ENCODE measurements around the gene TMEM35B.
"Not testable (repeated sequence)": the region's sequence is repeated elsewhere in the genome, so short reads cannot be mapped to it uniquely, and the experiment has no call there.

TMEM35B gene

DNA sequence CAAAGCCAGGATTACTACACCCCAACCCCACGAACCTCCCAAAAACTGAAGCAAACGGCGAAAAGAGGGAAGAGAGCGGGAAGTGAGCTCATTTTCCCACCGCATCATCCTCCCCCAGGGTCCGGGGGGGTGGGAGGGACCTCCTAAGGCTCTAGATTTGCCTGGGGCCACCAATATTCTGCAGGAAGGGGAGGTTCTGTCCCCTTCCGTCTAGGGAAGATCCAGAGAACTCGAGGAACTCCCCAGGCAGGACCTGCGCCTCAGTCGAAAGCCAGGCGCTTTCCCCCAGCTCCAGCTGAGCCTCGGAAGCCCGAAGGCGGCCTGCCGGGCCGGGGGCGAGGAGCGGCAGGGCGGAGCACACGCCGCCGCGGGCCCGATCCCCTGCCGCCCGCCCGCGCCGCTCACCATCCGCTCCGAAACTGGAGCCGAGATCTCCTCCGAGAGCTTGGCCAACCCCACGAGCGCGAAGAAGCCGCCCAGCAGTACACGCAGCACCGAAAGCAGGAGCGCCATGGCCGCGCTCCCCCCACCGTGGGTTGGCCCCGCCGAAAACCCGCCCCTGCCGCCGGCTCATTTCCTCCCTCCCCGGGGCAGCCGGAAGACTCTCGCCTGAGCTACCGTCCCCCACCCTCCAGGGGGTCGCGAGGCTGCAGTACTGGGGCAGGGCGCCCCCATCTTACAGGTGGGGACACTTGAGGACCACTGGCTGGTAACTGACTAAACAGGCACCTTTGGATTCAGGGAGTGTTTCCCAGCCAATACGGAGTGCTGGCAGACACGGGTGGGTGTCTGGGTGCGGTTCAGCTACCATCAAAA is at the start of gene TMEM35B:
TMEM35B (minus strand) TSS at position 555 of the 816 bp plus-strand sequence; CDS start at position 513, 42 bp downstream.
- H3K4me1 Mint-ChIP-seq, result peaks cover 42% of the 10 kb centered on the region
- H3K4me3 Mint-ChIP-seq, result peak within 1 kb of the TSS; percentile 94 to 98
- peak within 1 kb of the TSS; percentile 98 to 99 for H3K27ac Mint-ChIP-seq
- no peaks in the 10 kb centered on the region for H3K9me3 Mint-ChIP-seq
- peak; percentile 92 for ATAC-seq
- peak; percentile 76 to 77 for DNase-seq
- H3K27me3 Mint-ChIP-seq, result no peaks in the 10 kb centered on the region

DNA sequence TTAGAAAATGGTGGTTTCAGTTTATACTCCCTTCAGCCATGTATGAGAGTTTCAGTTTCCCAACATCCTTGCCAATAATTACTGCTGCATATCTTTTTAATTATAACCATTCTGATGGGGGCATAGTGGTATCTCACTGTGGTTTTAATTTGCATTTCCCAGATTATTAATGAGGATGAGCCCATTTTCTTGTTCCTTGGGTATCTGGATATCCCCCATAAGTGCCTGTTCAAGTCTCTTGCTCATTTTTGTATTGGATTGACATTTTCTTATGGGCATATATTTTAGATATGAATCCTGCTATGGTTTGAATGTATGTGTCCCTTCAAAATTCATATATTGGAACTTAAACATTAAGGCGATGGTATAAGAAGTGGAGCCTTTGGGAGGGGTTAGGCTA is 48.2 kb upstream of the TMEM35B start:
- DNase-seq (no peak), ATAC-seq (no peak)
- Mint-ChIP-seq H3K9me3 (peaks cover 12 to 14% of the 10 kb centered on the region in 2 donors), H3K27me3 (no peaks in the 10 kb centered on the region), H3K4me3 (no peak overlapping the region), H3K27ac (no peak overlapping the region), H3K4me1 (peaks cover 18% of the 10 kb centered on the region)

DNA sequence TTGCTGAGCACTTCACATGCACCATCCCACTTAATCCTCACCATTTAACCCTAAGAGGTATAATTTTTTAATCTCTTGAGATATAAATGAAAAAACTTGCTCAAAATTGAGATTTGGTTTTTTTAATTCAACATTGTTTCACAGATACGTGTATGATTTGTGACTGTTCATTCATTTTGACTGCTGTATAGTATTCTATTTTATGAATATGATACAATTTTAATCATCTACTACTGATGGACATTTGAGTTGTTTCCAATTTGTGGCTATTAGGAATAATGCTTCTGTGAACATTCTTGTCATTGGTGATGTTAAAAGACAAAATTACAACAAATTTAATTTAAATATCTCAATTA is 47.2 kb upstream of the TMEM35B start:
- H3K4me3 Mint-ChIP-seq, result peak overlapping the region; percentile 30 to 100
- H3K4me1 Mint-ChIP-seq, result peaks cover 15% of the 10 kb centered on the region
- peaks cover 12 to 14% of the 10 kb centered on the region in 2 donors for H3K9me3 Mint-ChIP-seq
- ATAC-seq (no peak), DNase-seq (no peak)
- no peak overlapping the region for H3K27ac Mint-ChIP-seq
- no peaks in the 10 kb centered on the region for H3K27me3 Mint-ChIP-seq

DNA sequence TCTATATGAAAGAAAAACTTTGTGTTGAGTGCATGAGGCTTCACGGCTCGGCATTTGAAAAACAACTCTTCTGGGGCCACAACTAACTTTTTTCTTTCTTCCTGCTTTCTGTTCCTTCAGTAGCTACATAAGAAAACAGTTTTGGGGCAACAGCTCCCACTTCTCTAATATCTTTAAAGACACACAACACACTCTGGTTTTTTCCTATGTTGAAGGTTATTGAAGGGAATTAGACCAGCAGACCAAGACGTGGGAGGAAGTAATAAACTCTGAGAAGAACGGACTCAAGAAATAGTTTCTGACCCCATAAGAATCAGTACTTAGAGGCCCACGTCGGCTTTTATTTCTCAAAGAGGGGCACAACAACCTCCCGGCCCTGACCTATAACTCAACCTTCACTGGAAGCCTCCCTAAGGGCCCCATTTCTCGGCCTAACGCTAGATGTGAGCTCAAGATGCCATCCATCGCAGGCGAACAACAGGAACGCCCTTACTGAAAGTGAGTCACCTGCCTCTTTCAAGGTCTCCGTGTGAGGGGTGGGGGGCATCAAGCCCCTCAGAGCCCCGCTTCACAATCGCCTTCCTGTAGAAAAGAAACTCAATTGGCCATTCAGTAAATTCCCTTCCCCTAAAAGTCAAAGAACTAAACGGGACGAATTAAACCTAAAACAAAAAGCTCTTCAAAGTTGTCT is 45.8 kb upstream of the TMEM35B start:
- DNase-seq, result peak; percentile 40 to 51
- Mint-ChIP-seq H3K4me3 (peak overlapping the region; percentile 96 to 100), H3K9me3 (peaks cover 12 to 14% of the 10 kb centered on the region in 2 donors), H3K27me3 (no peaks in the 10 kb centered on the region), H3K4me1 (peaks cover 24% of the 10 kb centered on the region), H3K27ac (peak overlapping the region; percentile 97 to 98)
- ATAC-seq, result peak; percentile 73

DNA sequence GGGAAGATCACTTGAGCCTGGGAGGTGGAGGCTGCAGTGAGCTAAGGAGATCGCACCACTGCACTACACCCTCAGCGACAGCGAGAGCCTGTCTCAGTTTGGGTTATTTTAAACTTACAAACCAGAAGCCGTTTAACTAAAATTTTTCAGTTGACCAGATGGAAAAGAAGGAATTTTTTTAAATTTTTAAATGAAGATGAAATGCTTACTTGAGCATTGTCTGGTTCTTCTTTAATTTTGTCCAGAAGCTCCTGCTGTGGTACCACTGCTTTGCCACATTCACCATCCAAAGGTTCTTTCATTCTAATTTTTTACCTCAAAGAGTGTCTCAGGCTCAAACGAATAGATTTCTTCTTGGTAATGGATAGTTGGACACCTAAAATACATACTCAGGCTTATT is 45.2 kb upstream of the TMEM35B start:
- DNase-seq (no peak), ATAC-seq (no peak)
- Mint-ChIP-seq H3K9me3 (peaks cover 12 to 14% of the 10 kb centered on the region in 2 donors), H3K4me1 (peaks cover 29% of the 10 kb centered on the region), H3K27me3 (no peaks in the 10 kb centered on the region), H3K4me3 (peak overlapping the region; percentile 96 to 100), H3K27ac (peak overlapping the region; percentile 46 to 97)

DNA sequence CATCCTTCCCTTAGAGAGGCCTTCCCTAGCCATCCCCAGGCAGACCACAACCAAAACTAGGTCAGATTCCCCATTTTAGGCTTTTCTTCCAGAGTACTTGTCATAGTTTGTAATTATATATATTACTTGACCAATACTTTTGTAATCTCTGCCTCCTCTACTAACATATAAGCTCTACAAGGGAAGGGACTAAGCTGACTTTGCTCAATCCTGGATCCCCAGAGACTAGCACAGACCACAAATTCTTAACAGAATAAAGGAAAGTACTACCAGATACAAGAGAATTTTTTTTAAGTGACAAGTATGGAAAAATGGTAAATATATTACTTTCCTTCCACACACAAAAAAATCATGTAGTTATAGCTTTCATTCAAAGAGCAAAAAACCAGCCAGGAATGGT is 44.6 kb upstream of the TMEM35B start:
- Mint-ChIP-seq H3K4me1 (peaks cover 31% of the 10 kb centered on the region), H3K4me3 (peak overlapping the region; percentile 96 to 100), H3K27me3 (no peaks in the 10 kb centered on the region), H3K27ac (peak overlapping the region in 1 of 2 donors; percentile 46), H3K9me3 (peaks cover 12 to 14% of the 10 kb centered on the region in 2 donors)
- no peak for DNase-seq
- no peak for ATAC-seq

DNA sequence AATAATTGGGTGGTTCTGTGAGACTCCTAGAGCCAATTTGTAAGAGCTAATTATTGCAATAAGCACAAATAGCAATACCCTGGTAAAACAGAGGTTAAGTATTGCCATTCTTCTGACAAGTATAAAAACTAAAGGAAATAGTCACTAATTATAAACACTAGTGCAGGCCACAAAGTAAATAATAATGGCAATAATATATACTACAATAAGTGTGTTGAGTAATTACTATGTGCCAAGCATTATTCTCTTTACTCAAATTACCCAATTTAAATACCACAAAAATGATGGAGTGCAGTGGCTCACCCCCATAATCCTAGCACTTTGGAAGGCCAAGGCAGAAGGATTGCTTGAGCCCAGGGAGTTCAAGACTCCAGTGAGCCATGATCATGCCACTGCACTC is 31.3 kb upstream of the TMEM35B start:
- H3K4me3 Mint-ChIP-seq, result no peak overlapping the region
- H3K27ac Mint-ChIP-seq, result no peak overlapping the region
- H3K27me3 Mint-ChIP-seq, result no peaks in the 10 kb centered on the region
- DNase-seq (no peak), ATAC-seq (no peak)
- no peaks in the 10 kb centered on the region for H3K9me3 Mint-ChIP-seq
- no peaks in the 10 kb centered on the region for H3K4me1 Mint-ChIP-seq

DNA sequence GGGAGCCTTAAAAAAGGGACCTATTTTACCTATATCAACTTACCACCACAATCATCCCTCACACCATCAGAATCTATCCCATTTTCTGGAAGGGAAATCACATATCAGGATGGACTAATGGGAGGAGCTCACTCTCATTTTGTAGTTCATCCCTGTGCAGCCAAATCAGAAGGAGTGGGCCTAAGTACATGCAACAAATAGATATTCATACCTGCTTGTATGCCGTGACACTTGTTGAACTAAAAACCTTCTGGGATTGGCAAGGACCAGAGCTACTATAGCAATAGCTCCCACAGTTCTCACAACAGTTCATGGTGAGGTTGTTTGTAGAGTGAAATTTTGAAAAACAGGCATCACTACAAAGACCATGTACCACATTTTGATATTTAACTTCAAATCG is 29.3 kb upstream of the TMEM35B start:
- Mint-ChIP-seq H3K9me3 (no peaks in the 10 kb centered on the region), H3K4me1 (no peaks in the 10 kb centered on the region), H3K27ac (no peak overlapping the region), H3K4me3 (no peak overlapping the region), H3K27me3 (no peaks in the 10 kb centered on the region)
- DNase-seq, result no peak
- ATAC-seq, result no peak

DNA sequence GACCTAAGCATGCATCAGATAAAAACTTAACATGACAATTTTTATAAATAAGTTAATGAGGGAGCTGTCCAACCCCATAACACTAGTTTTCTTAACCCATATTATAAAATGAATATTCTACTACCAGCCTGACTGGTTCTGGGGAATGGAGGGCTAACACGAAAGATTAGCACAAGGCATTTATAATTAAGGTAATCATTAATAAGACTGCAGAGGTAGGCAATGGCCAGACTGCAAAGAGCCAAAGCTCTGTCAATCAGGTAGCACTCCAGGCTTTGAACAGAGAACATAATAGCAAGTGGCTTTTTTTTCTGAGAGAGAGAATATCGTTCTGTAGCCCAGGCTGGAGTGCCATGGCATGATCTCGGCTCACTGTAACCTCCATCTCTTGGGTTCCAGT is 20.6 kb upstream of the TMEM35B start:
- Mint-ChIP-seq H3K9me3 (no peaks in the 10 kb centered on the region), H3K27ac (no peak overlapping the region), H3K4me1 (no peaks in the 10 kb centered on the region), H3K27me3 (no peaks in the 10 kb centered on the region), H3K4me3 (no peak overlapping the region)
- DNase-seq, result no peak
- ATAC-seq, result no peak

DNA sequence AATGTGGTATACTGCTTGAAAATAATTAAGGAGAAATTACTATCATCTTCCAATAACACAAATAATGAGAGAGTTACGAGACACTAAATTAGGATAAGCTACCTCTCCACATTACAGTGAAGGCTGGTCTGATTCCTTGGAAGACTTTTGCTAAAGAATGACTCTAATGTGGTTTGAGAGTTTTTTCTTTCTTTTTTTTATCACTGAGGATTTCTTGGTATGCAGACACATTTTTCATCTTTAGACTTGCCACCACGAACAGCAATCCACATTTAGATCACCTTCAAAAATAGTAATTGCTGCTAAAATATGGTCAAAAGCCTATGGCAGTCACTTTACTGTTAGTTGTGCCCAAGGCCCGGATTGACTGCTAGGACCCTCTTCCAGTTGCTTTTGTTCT is 16.6 kb upstream of the TMEM35B start:
- Mint-ChIP-seq H3K27me3 (no peaks in the 10 kb centered on the region), H3K27ac (no peak overlapping the region), H3K9me3 (no peaks in the 10 kb centered on the region), H3K4me3 (no peak overlapping the region), H3K4me1 (no peaks in the 10 kb centered on the region)
- DNase-seq (no peak), ATAC-seq (no peak)

DNA sequence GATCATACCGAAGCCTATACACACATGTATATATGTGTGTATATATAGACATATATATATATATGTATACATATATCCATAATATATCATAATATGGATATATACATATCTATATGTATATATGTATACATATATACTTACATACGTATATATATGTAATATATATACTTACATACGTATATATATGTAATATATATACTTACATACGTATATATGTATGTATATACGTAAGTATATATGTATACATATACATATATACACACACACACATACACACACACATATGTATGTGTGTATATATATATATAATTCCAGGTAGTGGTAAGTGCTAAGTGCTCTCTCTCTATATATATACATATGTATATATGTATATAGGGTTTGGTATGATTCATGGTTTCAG is 9.7 kb upstream of the TMEM35B start:
- Mint-ChIP-seq H3K9me3 (no peaks in the 10 kb centered on the region), H3K27ac (no peak overlapping the region), H3K4me3 (no peak overlapping the region), H3K27me3 (no peaks in the 10 kb centered on the region), H3K4me1 (no peaks in the 10 kb centered on the region)
- DNase-seq (no peak), ATAC-seq (no peak)

DNA sequence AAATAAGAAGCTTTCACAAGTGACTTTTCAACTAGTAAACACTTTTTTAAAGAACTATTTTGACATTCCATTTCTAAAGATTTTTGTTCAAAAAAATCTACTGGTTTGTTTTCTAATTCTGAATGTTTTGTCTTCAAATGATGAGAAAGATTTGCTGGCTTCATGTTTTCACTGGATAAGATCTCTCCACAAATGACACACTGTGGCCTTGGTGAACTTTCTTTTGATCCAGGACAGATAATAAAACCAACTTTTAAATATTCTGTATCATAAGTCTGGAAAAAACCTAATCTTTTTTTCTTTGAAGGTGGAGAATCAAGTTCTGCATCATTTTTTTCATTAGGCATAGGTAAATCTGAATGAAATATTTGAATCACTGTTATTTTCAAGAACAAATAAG is 3.4 kb upstream of the TMEM35B start:
- Mint-ChIP-seq H3K4me1 (peaks cover 19% of the 10 kb centered on the region), H3K27me3 (no peaks in the 10 kb centered on the region), H3K4me3 (no peak overlapping the region), H3K27ac (no peak overlapping the region), H3K9me3 (no peaks in the 10 kb centered on the region)
- DNase-seq (no peak), ATAC-seq (no peak)

DNA sequence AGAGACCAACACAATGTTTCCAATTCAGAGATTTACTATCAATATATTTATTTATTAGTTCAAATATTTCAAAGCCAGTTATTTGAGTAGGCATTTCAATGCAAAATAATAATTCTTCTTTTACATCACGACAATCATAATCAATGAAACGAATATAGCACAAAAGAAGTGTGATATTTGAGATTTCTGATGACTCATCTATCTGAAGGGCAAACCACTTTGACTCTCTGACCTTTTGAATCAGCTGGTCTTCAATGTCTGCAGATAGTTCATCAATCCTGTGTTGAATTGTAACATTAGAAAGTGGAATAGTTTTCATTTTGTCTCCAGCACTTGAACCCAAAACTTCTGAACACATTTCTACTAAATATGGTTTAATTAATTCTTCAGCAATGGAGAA is 3.0 kb upstream of the TMEM35B start:
- Mint-ChIP-seq H3K4me3 (no peak overlapping the region), H3K9me3 (no peaks in the 10 kb centered on the region), H3K27ac (no peak overlapping the region), H3K4me1 (peaks cover 23% of the 10 kb centered on the region), H3K27me3 (no peaks in the 10 kb centered on the region)
- DNase-seq, result no peak
- ATAC-seq, result no peak

DNA sequence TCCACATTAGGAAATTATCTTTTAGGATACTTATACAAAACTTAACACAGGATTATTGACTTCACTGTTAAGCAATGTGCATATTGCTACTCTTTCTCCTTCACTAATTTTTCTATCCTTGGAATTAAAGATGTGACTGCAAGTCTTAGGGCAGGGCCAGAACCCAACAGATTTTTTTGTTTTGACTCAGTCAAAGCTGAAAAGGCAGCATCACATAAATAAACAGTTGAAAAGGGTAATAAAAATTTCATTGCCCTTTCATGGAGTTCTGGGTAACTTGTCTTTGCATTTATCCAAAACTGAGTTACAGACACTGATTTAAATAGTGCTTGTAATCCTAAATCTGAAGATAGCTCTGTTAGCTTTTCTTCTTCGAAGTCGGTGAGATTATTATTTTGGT is 1.9 kb upstream of the TMEM35B start:
- ATAC-seq, result no peak
- H3K27ac Mint-ChIP-seq, result no peak overlapping the region

DNA sequence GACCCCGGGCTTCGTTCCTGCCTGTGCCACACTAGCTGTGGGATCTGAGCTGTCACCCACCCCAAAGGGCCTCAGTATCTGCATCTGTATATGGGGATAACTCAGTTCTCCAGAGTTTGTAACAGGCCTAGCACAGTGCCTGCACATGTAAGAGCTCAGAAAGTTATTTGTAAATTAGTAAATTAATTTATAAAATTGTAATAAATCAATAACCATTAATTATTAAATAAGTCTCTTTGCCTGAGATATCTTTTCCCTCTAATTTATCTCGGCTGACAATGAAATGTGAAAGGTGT is 410 bp upstream of the TMEM35B start:
- H3K9me3 Mint-ChIP-seq, DNase-seq, H3K27me3 Mint-ChIP-seq: not testable (repeated sequence)
- peak overlapping the region; percentile 92 to 98 for H3K27ac Mint-ChIP-seq
- H3K4me1 Mint-ChIP-seq, result peaks cover 42% of the 10 kb centered on the region
- H3K4me3 Mint-ChIP-seq, result peak overlapping the region; percentile 94 to 98
- ATAC-seq, result peak; percentile 53

More for the DNA sequence above, 1.9 kb upstream of the TMEM35B start:
- Mint-ChIP-seq H3K27me3 (no peaks in the 10 kb centered on the region), H3K4me3 (no peak overlapping the region), H3K4me1 (peaks cover 33% of the 10 kb centered on the region), H3K9me3 (no peaks in the 10 kb centered on the region)
- DNase-seq, result no peak

DNA sequence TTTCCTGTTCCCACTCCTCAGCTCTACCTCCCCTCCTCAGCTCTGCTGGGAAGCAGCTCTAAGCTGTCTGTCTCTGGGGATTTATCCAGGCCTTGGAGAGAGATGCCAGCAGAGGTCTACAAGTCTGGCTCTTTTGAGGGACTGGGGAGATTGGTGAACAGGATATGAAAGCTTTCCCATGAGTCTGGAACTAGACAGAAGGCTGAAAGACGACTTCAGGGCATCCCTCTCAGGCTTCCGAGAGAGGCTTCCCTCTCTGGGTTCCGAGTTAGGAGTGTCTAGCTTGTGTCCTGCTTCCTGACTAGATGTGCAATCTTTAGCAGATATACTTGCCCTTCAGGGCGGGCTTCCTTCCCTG is 733 bp downstream of the TMEM35B start:
- H3K4me1 Mint-ChIP-seq, result peaks cover 42% of the 10 kb centered on the region
- no peaks in the 10 kb centered on the region for H3K9me3 Mint-ChIP-seq
- peak overlapping the region; percentile 98 to 99 for H3K27ac Mint-ChIP-seq
- H3K27me3 Mint-ChIP-seq, result no peaks in the 10 kb centered on the region
- peak; percentile 21 for ATAC-seq
- peak overlapping the region; percentile 94 to 98 for H3K4me3 Mint-ChIP-seq
- no peak for DNase-seq

Data from stimulated activated naive CD8-positive, alpha-beta T cell treated with anti-CD3 and anti-CD28 coated beads, Interleukin-15, amount 100 ng/mL, for 72 hours (primary cell).